22Rv1 (cell line): ENCODE measurements around the gene COMMD3.

Experiments used
- ZFX ChIP-seq: fragments of 450-650 bp; IDR thresholded peaks from 2 replicates; pipeline ENCODE4 v1.6.1; 2017; ENCODE audit warnings: antibody characterized with exemption, borderline replicate concordance
- TF ChIP-seq, protein P1 (sequence below): fragments of 450-650 bp; IDR thresholded peaks from 2 replicates; pipeline ENCODE4 v1.5.1; 2017; ENCODE audit warnings: mild to moderate bottlenecking

GRCh38 chr10:22323538-22324305 is 7.5 kb downstream of the COMMD3 start:
- TF ChIP-seq, protein P1, sequence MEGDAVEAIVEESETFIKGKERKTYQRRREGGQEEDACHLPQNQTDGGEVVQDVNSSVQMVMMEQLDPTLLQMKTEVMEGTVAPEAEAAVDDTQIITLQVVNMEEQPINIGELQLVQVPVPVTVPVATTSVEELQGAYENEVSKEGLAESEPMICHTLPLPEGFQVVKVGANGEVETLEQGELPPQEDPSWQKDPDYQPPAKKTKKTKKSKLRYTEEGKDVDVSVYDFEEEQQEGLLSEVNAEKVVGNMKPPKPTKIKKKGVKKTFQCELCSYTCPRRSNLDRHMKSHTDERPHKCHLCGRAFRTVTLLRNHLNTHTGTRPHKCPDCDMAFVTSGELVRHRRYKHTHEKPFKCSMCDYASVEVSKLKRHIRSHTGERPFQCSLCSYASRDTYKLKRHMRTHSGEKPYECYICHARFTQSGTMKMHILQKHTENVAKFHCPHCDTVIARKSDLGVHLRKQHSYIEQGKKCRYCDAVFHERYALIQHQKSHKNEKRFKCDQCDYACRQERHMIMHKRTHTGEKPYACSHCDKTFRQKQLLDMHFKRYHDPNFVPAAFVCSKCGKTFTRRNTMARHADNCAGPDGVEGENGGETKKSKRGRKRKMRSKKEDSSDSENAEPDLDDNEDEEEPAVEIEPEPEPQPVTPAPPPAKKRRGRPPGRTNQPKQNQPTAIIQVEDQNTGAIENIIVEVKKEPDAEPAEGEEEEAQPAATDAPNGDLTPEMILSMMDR = no peak
- TF ChIP-seq ZFX = no peak
